GM23338 (cell line): ENCODE results near the gene NTM. TPM values are rescaled to one million over a fixed set of nuclear protein-coding genes. Genes with fewer than 3 reads are reported as not detected.

Experiments
- ATAC-seq: fragments of 200-7000 bp; cut with Tn5 transposase; 3 replicates; pipeline ENCODE4 v1.9.1; 2020
- DNase-seq: peaks from one replicate; pipeline ENCODE4 v3.0.0-alpha.2; 2015; ENCODE audit warnings: low spot score
- H2AFZ ChIP-seq: fragments of 200-600 bp; sonication (generic); 2 replicates; pipeline ENCODE4 v1.8.0; 2016; ENCODE audit warnings: antibody characterized with exemption, mild to moderate bottlenecking, moderate library complexity
- H3F3A ChIP-seq: fragments of 200-600 bp; sonication (generic); replicated peaks from 2 replicates; pipeline ENCODE4 v1.8.0; 2017; ENCODE audit warnings: antibody characterized with exemption, mixed run types, low read depth
- H3K27ac ChIP-seq: fragments of 200-600 bp; sonication (generic); 2 replicates; pipeline ENCODE4 v1.6.1; 2016; ENCODE audit warnings: low read depth
- H3K27me3 ChIP-seq: fragments of 200-600 bp; sonication (generic); 2 replicates; pipeline ENCODE4 v1.8.0; 2016; ENCODE audit warnings: mild to moderate bottlenecking, mixed run types, moderate library complexity; ENCODE audit not compliant: insufficient read depth
- H3K36me3 ChIP-seq: fragments of 200-600 bp; sonication (generic); 2 replicates; pipeline ENCODE4 v1.8.0; 2016; ENCODE audit warnings: mild to moderate bottlenecking; ENCODE audit not compliant: insufficient read depth
- H3K4me1 ChIP-seq: fragments of 200-600 bp; sonication (generic); 2 replicates; pipeline ENCODE4 v1.8.0; 2016; ENCODE audit warnings: mild to moderate bottlenecking, moderate library complexity; ENCODE audit not compliant: insufficient read depth
- H3K4me2 ChIP-seq: fragments of 200-600 bp; sonication (generic); 2 replicates; pipeline ENCODE4 v1.7.1; 2017; ENCODE audit warnings: mixed run types
- H3K4me3 ChIP-seq: fragments of 200-600 bp; sonication (generic); 2 replicates; pipeline ENCODE4 v1.6.1; 2016; ENCODE audit warnings: mixed run types
- H3K79me2 ChIP-seq: fragments of 200-600 bp; sonication (generic); replicated peaks from 2 replicates; pipeline ENCODE4 v1.8.0; 2017; ENCODE audit warnings: mild to moderate bottlenecking; ENCODE audit not compliant: insufficient read depth
- H3K9me2 ChIP-seq: fragments of 200-600 bp; sonication (generic); 2 replicates; pipeline ENCODE4 v1.8.0; 2017; ENCODE audit not compliant: insufficient read depth
- H4K20me1 ChIP-seq: fragments of 200-600 bp; sonication (generic); replicated peaks from 2 replicates; pipeline ENCODE4 v1.8.0; 2017; ENCODE audit warnings: mild to moderate bottlenecking; ENCODE audit not compliant: insufficient read depth
- H3K27ac Mint-ChIP-seq: 2 replicates; pipeline ENCODE4 v1.8.0; 2020; ENCODE audit warnings: inconsistent platforms, mild to moderate bottlenecking, moderate library complexity, mixed read lengths
- H3K27me3 Mint-ChIP-seq: 3 replicates; pipeline ENCODE4 v1.8.0; 2022; ENCODE audit warnings: low read depth, mild to moderate bottlenecking, moderate library complexity, mixed read lengths, inconsistent platforms; ENCODE audit not compliant: insufficient read depth, poor library complexity
- H3K36me3 Mint-ChIP-seq: 3 replicates; pipeline ENCODE4 v1.8.0; 2021; ENCODE audit warnings: low read depth, mild to moderate bottlenecking, inconsistent platforms, moderate library complexity, mixed read lengths
- H3K4me1 Mint-ChIP-seq: 3 replicates; pipeline ENCODE4 v1.8.0; 2020; ENCODE audit warnings: mild to moderate bottlenecking, inconsistent platforms, mixed read lengths
- H3K4me3 Mint-ChIP-seq: 3 replicates; pipeline ENCODE4 v1.8.0; 2021; ENCODE audit warnings: moderate library complexity, mild to moderate bottlenecking, inconsistent platforms, mixed read lengths
- H3K9me3 Mint-ChIP-seq: 3 replicates; pipeline ENCODE4 v1.8.0; 2020; ENCODE audit warnings: moderate library complexity, mild to moderate bottlenecking, inconsistent platforms, mixed read lengths
- CREB1 ChIP-seq: fragments of 250-450 bp; sonication (Bioruptor Pico); IDR thresholded peaks from 2 replicates; pipeline ENCODE4 v1.5.0; 2020; ENCODE audit warnings: low read depth, mild to moderate bottlenecking, moderate library complexity
- EZH2 ChIP-seq: fragments of 200-600 bp; sonication (generic); IDR thresholded peaks from one replicate; pipeline ENCODE4 v1.8.0; 2017; ENCODE audit warnings: antibody characterized with exemption, mild to moderate bottlenecking, low read depth; ENCODE audit not compliant: unreplicated experiment
- EZH2phosphoT487 ChIP-seq: fragments of 200-600 bp; sonication (generic); IDR thresholded peaks from one replicate; pipeline ENCODE4 v1.8.1; 2018; ENCODE audit warnings: antibody characterized with exemption; ENCODE audit not compliant: unreplicated experiment
- NANOG ChIP-seq: IDR thresholded peaks from 2 replicates; pipeline ENCODE4 v1.6.1; 2016; ENCODE audit warnings: antibody characterized with exemption, borderline replicate concordance
- POLR2AphosphoS5 ChIP-seq: IDR thresholded peaks from 2 replicates; pipeline ENCODE4 v1.6.1; 2016; ENCODE audit warnings: antibody characterized with exemption, low read depth
- STAT1 ChIP-seq: IDR thresholded peaks from one replicate; pipeline ENCODE4 v1.6.1; 2016; ENCODE audit warnings: antibody characterized with exemption; ENCODE audit not compliant: unreplicated experiment
- ZNF331 ChIP-seq: fragments of 250-450 bp; sonication (Bioruptor Pico); IDR thresholded peaks from 2 replicates; pipeline ENCODE4 v1.5.0; 2020; ENCODE audit warnings: low read depth, mild to moderate bottlenecking, moderate library complexity
- polyA plus RNA-seq: library from polyadenylated mRNA; unstranded; fragments of >200 nt; fragmentation: Nextera tagmentation; extraction: Ambion mirVana; gene quantifications from 2 replicates; pipeline ENCODE4 v1.2.1, GENCODE V29; 2016
- total RNA-seq: library from RNA; depleted of rRNA; stranded (reverse); fragments of >200 nt; shearing (Covaris generic); gene quantifications from 2 replicates; pipeline ENCODE4 v1.2.3, GENCODE V29; 2014
- TF ChIP-seq, protein P1 (sequence below), 2 experiments: fragments of 200-600 bp in 1 of 2; sonication (generic) in 1 of 2; conservative IDR thresholded peaks; 2 replicates each; pipeline versions ENCODE4 v1.5.1 to v1.6.1; 2016 to 2017; ENCODE audit warnings: antibody characterized with exemption in 2 of 2, low read depth in 2 of 2, mild to moderate bottlenecking in 2 of 2, moderate library complexity in 1 of 2
- TF ChIP-seq, protein P2 (sequence below): IDR thresholded peaks from one replicate; pipeline ENCODE4 v1.6.1; 2018; ENCODE audit warnings: antibody characterized with exemption; ENCODE audit not compliant: unreplicated experiment

Gene NTM
- total and polyA plus RNA-seq, 2 experiments from 2014 or later, result 10.6 to 14.6 TPM

DNA sequence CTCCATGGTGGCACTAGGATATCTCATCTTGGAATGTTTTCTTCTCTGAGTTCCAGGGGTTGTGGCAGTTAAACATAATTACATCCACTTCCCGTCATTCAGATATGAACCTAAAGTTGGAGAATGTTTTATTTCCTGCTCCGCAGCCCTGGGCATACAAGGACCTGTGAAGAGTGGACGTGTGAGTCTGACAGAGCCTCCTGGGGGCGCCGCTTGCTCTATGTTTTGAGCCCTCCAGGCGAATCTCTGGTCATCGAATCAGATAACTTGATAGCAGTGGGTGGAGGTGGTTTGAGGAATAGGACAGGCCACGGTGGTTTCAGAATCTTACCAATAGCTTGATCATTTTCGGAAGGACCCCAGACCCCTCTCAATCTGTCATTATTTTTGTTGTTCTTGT lies 174.2 kb downstream of the NTM start:
- Histone ChIP-seq H3K27me3 (no peaks in the 10 kb centered on the region), H3K79me2 (no peaks in the 10 kb centered on the region), H3F3A (no peaks in the 10 kb centered on the region), H3K4me3 (no peak overlapping the region), H3K27ac (no peak overlapping the region), H4K20me1 (no peaks in the 10 kb centered on the region), H2AFZ (no peak overlapping the region), H3K9me2 (no peaks in the 10 kb centered on the region), H3K36me3 (peaks cover 4% of the 10 kb centered on the region; the same call in 1 of the 2 replicates), H3K4me2 (no peak overlapping the region), H3K4me1 (peaks cover 9% of the 10 kb centered on the region; the same call in 1 of the 2 replicates)
- H3K36me3 Mint-ChIP-seq, result peaks cover 9% of the 10 kb centered on the region; the same call in 2 of the 3 replicates
- H3K27me3 Mint-ChIP-seq, result no peaks in the 10 kb centered on the region
- DNase-seq, result peak; percentile 80
- peak; percentile 90 for ATAC-seq
- TF ChIP-seq, protein P1, sequence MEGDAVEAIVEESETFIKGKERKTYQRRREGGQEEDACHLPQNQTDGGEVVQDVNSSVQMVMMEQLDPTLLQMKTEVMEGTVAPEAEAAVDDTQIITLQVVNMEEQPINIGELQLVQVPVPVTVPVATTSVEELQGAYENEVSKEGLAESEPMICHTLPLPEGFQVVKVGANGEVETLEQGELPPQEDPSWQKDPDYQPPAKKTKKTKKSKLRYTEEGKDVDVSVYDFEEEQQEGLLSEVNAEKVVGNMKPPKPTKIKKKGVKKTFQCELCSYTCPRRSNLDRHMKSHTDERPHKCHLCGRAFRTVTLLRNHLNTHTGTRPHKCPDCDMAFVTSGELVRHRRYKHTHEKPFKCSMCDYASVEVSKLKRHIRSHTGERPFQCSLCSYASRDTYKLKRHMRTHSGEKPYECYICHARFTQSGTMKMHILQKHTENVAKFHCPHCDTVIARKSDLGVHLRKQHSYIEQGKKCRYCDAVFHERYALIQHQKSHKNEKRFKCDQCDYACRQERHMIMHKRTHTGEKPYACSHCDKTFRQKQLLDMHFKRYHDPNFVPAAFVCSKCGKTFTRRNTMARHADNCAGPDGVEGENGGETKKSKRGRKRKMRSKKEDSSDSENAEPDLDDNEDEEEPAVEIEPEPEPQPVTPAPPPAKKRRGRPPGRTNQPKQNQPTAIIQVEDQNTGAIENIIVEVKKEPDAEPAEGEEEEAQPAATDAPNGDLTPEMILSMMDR (conservative IDR thresholded peaks at IDR 0.05; ENCODE audit: low read depth in 2 of 2), result peak; percentile 56 to 81
- no peak for TF ChIP-seq EZH2phosphoT487
- no peak for TF ChIP-seq EZH2
- H3K27ac Mint-ChIP-seq, result no peak overlapping the region
- H3K9me3 Mint-ChIP-seq, result peaks cover 8% of the 10 kb centered on the region; the same call in 2 of the 3 replicates
- no peak overlapping the region for H3K4me3 Mint-ChIP-seq
- H3K4me1 Mint-ChIP-seq, result peaks cover 24% of the 10 kb centered on the region

DNA sequence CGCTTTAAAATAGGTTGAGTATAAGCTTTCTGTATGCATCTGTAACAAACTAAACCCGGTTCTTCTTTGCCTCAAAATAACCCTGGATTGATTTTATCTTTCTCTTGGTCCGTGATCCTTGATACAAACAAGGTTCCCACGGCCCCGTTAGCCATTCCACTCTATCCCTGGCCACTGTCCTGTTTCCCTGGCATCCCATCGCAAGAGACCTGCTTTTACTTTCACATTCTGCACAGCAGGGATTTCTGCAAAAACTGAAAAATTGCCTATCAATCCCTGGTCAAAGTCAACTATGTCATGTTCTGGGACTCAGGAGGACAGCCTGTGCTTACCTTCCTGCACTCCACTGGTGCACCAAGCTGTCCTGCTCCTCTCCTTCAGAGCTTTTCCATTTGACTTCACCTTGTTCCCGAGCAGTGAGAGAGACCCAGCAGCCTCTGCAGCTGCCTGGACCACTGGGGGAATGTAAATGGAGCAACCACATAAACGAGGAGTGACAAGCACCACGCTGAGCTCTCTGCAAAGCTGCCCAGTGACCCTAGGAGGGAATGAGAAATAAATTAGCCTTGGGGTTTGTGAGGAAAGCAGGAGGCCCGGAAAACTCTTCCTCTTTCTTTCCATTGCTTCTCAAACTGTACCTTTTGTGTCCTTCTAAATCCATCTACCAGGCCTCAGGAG lies 175.9 kb downstream of the NTM start:
- Histone ChIP-seq H3F3A (no peaks in the 10 kb centered on the region), H3K79me2 (no peaks in the 10 kb centered on the region), H4K20me1 (no peaks in the 10 kb centered on the region), H3K4me1 (peaks cover 9% of the 10 kb centered on the region; the same call in 1 of the 2 replicates), H3K36me3 (0 out of 2 replicates have a peak, but pooled peaks cover under 1% of the 10 kb centered on the region), H2AFZ (no peak overlapping the region), H3K4me2 (no peak overlapping the region), H3K27me3 (no peaks in the 10 kb centered on the region), H3K27ac (no peak overlapping the region), H3K9me2 (no peaks in the 10 kb centered on the region), H3K4me3 (no peak overlapping the region)
- no peak overlapping the region for H3K27ac Mint-ChIP-seq
- H3K4me1 Mint-ChIP-seq, result peaks cover 24% of the 10 kb centered on the region
- H3K36me3 Mint-ChIP-seq, result no peaks in the 10 kb centered on the region; the same call in 2 of the 3 replicates
- no peaks in the 10 kb centered on the region for H3K9me3 Mint-ChIP-seq
- peak; percentile 88 for ATAC-seq
- DNase-seq, result peak; percentile 26
- H3K4me3 Mint-ChIP-seq, result no peak overlapping the region; the same call in 2 of the 3 replicates
- H3K27me3 Mint-ChIP-seq, result no peaks in the 10 kb centered on the region
- no peak for TF ChIP-seq NANOG
- no peak for TF ChIP-seq POLR2AphosphoS5
- no peak for TF ChIP-seq STAT1
- no peak for TF ChIP-seq CREB1
- TF ChIP-seq, protein P2, sequence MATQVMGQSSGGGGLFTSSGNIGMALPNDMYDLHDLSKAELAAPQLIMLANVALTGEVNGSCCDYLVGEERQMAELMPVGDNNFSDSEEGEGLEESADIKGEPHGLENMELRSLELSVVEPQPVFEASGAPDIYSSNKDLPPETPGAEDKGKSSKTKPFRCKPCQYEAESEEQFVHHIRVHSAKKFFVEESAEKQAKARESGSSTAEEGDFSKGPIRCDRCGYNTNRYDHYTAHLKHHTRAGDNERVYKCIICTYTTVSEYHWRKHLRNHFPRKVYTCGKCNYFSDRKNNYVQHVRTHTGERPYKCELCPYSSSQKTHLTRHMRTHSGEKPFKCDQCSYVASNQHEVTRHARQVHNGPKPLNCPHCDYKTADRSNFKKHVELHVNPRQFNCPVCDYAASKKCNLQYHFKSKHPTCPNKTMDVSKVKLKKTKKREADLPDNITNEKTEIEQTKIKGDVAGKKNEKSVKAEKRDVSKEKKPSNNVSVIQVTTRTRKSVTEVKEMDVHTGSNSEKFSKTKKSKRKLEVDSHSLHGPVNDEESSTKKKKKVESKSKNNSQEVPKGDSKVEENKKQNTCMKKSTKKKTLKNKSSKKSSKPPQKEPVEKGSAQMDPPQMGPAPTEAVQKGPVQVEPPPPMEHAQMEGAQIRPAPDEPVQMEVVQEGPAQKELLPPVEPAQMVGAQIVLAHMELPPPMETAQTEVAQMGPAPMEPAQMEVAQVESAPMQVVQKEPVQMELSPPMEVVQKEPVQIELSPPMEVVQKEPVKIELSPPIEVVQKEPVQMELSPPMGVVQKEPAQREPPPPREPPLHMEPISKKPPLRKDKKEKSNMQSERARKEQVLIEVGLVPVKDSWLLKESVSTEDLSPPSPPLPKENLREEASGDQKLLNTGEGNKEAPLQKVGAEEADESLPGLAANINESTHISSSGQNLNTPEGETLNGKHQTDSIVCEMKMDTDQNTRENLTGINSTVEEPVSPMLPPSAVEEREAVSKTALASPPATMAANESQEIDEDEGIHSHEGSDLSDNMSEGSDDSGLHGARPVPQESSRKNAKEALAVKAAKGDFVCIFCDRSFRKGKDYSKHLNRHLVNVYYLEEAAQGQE, result no peak
- TF ChIP-seq, protein P1 (conservative IDR thresholded peaks at IDR 0.05; ENCODE audit: low read depth in 2 of 2), result no peak
- TF ChIP-seq ZNF331, result no peak
